Nephron progenitor cell (in vitro differentiated cells): ENCODE data around the gene MCU.

Source experiments
- DNase-seq: peaks from one replicate; pipeline ENCODE4 v3.0.0; 2021
- H3K27ac Mint-ChIP-seq: 2 replicates; pipeline ENCODE4 v1.8.0; 2021; ENCODE audit warnings: mild to moderate bottlenecking, moderate library complexity, mixed read lengths
- H3K27me3 Mint-ChIP-seq: 2 replicates; pipeline ENCODE4 v1.8.0; 2021; ENCODE audit warnings: mild to moderate bottlenecking, low read depth, mixed read lengths; ENCODE audit not compliant: poor library complexity
- H3K36me3 Mint-ChIP-seq: 2 replicates; pipeline ENCODE4 v1.8.0; 2021; ENCODE audit warnings: low read depth, mixed read lengths
- H3K4me1 Mint-ChIP-seq: 2 replicates; pipeline ENCODE4 v1.8.0; 2021; ENCODE audit warnings: mixed read lengths
- H3K4me3 Mint-ChIP-seq: 2 replicates; pipeline ENCODE4 v1.8.0; 2021; ENCODE audit warnings: mild to moderate bottlenecking, moderate library complexity, mixed read lengths
- H3K9me3 Mint-ChIP-seq: 2 replicates; pipeline ENCODE4 v1.8.0; 2021; ENCODE audit warnings: mild to moderate bottlenecking, moderate library complexity, mixed read lengths
- TF ChIP-seq, protein P1 (sequence below): fragments of 200-600 bp; sonication (generic); IDR thresholded peaks from 2 replicates; pipeline ENCODE4 v1.5.0; 2021; ENCODE audit warnings: antibody characterized with exemption

Gene MCU

DNA sequence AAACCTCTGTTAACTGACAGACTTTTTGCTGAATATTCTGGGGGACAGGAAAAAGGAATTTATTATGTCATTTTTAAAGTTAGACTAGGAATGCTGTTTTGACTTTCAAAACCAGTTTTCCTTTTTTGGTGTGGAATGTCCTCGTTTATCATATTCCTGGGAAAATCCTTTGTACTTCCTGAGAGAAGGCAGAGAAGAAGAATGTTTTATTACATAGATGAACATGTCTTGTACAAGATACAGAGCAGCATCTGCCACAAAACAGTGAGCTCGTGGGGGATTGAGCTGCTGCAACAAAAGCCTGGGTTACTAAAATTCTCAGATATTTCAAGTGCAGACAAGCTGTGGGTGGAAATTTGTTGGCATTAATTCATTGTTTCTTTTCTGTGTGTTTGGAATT, 20.2 kb downstream of the MCU start:
- peak overlapping the region; percentile 5 for H3K27ac Mint-ChIP-seq
- H3K36me3 Mint-ChIP-seq = peaks cover 15% of the 10 kb centered on the region
- TF ChIP-seq, protein P1, sequence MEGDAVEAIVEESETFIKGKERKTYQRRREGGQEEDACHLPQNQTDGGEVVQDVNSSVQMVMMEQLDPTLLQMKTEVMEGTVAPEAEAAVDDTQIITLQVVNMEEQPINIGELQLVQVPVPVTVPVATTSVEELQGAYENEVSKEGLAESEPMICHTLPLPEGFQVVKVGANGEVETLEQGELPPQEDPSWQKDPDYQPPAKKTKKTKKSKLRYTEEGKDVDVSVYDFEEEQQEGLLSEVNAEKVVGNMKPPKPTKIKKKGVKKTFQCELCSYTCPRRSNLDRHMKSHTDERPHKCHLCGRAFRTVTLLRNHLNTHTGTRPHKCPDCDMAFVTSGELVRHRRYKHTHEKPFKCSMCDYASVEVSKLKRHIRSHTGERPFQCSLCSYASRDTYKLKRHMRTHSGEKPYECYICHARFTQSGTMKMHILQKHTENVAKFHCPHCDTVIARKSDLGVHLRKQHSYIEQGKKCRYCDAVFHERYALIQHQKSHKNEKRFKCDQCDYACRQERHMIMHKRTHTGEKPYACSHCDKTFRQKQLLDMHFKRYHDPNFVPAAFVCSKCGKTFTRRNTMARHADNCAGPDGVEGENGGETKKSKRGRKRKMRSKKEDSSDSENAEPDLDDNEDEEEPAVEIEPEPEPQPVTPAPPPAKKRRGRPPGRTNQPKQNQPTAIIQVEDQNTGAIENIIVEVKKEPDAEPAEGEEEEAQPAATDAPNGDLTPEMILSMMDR = no peak
- no peak overlapping the region for H3K4me3 Mint-ChIP-seq
- peaks cover 16% of the 10 kb centered on the region for H3K4me1 Mint-ChIP-seq
- no peaks in the 10 kb centered on the region for H3K27me3 Mint-ChIP-seq
- no peaks in the 10 kb centered on the region for H3K9me3 Mint-ChIP-seq
- DNase-seq = no peak

DNA sequence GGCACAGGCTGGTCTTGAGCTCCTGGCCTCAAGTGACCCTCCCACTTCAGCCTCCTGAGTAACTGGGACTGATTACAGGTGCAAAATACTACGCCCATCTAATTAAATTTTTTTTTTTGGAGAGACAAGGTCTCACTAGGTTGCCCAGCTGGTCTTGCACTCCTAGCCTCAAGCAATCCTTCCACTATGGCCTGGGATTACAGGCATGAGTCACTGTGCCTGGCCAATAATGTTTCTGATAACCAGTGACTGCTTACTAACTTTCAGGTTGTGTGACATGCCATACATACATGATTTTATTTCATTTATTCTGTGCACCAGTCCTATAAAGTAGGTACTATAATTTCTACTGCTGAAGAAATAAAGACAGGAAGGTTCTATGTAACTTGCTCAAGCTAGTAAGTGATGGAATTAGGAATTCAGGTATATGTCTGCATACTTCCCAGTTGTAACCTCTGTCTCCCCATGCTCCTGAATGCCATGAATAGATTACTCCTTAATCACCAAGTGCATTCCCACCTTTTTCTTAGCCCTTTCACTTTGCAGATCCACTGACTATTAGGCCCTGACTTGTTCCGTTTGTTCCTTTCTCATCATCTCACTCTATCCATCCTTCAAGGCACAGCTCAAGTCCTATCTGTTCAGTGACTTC, 28.1 kb downstream of the MCU start:
- DNase-seq = no peak
- Mint-ChIP-seq H3K4me1 (no peaks in the 10 kb centered on the region), H3K9me3 (no peaks in the 10 kb centered on the region), H3K36me3 (peaks cover 24% of the 10 kb centered on the region), H3K4me3 (no peak overlapping the region), H3K27me3 (no peaks in the 10 kb centered on the region), H3K27ac (no peak overlapping the region)
- TF ChIP-seq, protein P1 = no peak

DNA sequence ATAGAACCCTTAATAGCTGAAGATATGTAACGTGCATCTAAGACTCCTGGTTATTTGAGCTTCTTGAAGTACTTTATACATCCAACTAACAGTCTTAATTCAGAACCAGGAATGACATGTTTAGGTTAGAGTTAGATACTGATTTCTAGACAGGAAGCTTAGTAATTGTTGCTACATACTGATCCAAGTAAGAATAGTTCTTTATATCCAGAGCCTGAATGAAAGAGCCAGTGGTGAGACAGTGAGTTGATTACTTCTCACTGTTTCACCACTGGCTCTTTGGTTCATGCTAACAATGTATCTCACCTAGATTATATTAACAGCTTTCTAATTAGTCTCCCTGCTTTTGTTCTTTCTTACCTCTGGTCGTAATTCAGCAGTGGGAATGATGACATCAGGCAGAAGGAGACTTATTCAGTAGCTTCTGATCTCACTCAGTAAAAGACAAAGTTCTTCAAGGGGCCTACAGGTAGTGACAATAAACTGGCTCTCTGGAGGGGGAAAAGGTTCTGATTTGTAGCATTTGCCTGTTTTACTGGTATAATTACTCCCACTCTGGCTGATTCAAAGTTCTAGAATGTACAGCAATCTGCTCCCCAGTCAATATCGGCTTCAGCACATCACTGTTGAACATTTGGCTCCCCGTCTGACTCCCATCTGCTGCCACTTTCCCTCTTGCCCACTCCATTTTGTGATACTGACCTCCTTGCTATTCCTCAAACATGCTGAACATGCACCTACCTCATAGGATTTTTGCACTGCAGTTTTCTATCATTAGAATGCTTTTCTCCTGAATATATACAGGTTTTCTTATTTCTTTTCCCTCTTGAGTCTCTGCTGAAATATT, 29.1 kb downstream of the MCU start:
- Mint-ChIP-seq H3K9me3 (no peaks in the 10 kb centered on the region), H3K27me3 (no peaks in the 10 kb centered on the region), H3K27ac (no peak overlapping the region), H3K36me3 (peaks cover 16% of the 10 kb centered on the region), H3K4me3 (no peak overlapping the region), H3K4me1 (no peaks in the 10 kb centered on the region)
- DNase-seq = no peak
- TF ChIP-seq, protein P1 = no peak

DNA sequence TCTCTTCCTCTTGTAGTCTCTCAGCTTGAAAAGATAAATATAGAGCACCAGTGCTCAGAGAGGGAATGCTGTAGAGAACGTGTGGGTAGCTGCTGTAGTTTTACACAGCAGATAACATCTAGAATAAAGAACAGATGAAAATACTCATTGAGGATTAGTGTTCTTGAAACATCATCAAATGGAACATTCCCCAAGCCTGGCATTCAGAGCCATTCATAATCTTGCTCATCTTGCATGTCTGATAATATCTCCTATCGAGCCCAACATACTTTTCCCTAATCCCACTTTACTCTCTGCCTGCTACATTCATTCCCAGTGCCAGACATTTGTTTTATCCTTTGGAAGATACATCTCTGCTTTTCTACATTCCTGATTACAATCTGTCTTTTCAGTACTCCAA, 35.2 kb downstream of the MCU start:
- DNase-seq = no peak
- H3K4me3 Mint-ChIP-seq = no peak overlapping the region
- H3K27ac Mint-ChIP-seq = no peak overlapping the region
- no peaks in the 10 kb centered on the region for H3K27me3 Mint-ChIP-seq
- H3K4me1 Mint-ChIP-seq = peaks cover 7% of the 10 kb centered on the region
- H3K9me3 Mint-ChIP-seq = no peaks in the 10 kb centered on the region
- H3K36me3 Mint-ChIP-seq = peaks cover 11% of the 10 kb centered on the region
- TF ChIP-seq, protein P1 = no peak

DNA sequence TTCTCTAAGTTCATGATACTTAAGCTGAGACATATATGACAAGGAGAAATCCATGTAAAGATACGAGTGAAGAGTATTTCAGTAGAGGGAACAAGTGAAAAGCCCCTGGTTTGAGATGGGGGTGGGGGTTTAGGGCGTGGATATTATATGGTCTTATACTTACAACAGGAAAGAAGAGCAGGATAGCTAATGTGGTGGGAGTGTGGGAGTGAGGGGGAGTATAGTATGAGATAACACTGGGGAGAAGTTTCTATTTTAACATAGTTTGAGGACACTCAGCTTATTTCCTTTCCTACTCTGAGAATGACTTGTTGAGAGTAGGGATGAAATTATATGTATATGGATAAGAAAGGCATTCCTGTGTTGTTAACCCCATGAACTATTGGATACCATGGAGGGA, 36.5 kb downstream of the MCU start:
- DNase-seq = no peak
- no peak overlapping the region for H3K4me3 Mint-ChIP-seq
- peak overlapping the region; percentile 40 for H3K27ac Mint-ChIP-seq
- no peaks in the 10 kb centered on the region for H3K9me3 Mint-ChIP-seq
- peaks cover 7% of the 10 kb centered on the region for H3K4me1 Mint-ChIP-seq
- H3K27me3 Mint-ChIP-seq = no peaks in the 10 kb centered on the region
- TF ChIP-seq, protein P1 = no peak
- H3K36me3 Mint-ChIP-seq = peaks cover 11% of the 10 kb centered on the region
